Measurements from ENCODE around the gene BDH1.

DNA sequence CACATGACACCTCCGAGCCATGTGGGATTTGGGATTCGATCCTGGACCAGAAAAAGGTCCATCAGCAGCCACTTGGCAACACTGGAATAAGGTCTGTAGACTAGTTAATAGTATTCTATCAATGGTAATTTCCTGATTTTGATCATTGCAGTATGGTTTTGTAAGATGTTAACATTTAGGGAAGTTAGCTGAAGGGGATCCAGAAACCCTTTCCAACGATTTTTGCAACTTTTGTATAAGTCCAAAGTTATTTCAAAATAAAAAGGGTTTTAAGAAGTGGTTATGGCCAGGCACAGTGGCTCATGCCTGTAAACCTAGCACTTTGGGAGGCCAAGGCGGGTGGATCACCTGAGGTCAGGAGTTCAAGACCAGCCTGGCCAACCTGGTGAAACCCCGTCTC is 10.2 kb downstream of the BDH1 start:
- TF ChIP-seq, protein P1, sequence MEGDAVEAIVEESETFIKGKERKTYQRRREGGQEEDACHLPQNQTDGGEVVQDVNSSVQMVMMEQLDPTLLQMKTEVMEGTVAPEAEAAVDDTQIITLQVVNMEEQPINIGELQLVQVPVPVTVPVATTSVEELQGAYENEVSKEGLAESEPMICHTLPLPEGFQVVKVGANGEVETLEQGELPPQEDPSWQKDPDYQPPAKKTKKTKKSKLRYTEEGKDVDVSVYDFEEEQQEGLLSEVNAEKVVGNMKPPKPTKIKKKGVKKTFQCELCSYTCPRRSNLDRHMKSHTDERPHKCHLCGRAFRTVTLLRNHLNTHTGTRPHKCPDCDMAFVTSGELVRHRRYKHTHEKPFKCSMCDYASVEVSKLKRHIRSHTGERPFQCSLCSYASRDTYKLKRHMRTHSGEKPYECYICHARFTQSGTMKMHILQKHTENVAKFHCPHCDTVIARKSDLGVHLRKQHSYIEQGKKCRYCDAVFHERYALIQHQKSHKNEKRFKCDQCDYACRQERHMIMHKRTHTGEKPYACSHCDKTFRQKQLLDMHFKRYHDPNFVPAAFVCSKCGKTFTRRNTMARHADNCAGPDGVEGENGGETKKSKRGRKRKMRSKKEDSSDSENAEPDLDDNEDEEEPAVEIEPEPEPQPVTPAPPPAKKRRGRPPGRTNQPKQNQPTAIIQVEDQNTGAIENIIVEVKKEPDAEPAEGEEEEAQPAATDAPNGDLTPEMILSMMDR (conservative IDR thresholded peaks at IDR 0.05; ENCODE audit: low read depth, low read length), result no peak
- TF ChIP-seq EZH2 (IDR thresholded peaks at IDR 0.05; ENCODE audit: borderline replicate concordance, low read depth, low read length, poor library complexity, severe bottlenecking), result no peak

All from A673 (cell line).